ENCODE results near the gene SLC39A5. TPM values are rescaled to one million over a fixed set of nuclear protein-coding genes. Genes with fewer than 3 reads are reported as not detected.

Gene SLC39A5
- 0.54 and 1.5 TPM in 2 replicates for total RNA-seq (ENCODE audit: low replicate concordance)

- Histone ChIP-seq H4K20me1 (ENCODE audit: low read depth) (no peaks in the 10 kb centered on the region), H3K27ac (no peak within 1 kb of the TSS), H3K36me3 (no peaks in the 10 kb centered on the region), H3K4me2 (no peak within 1 kb of the TSS), H3K9me3 (ENCODE audit: low read depth) (no peaks in the 10 kb centered on the region), H2AFZ (replicated peaks) (no peak within 1 kb of the TSS), H3K27me3 (no peaks in the 10 kb centered on the region), H3K79me2 (ENCODE audit: low read depth) (peaks cover 5% of the 10 kb centered on the region), H3K9ac (no peak within 1 kb of the TSS), H3K4me1 (peaks cover 3% of the 10 kb centered on the region), H3K4me3 (no peak within 1 kb of the TSS), H3F3A (ENCODE audit: low read depth) (no peaks in the 10 kb centered on the region)
- Mint-ChIP-seq H3K36me3 (peaks cover 4% of the 10 kb centered on the region), H3K27me3 (ENCODE audit: insufficient read depth, low read depth) (peaks cover 7% of the 10 kb centered on the region), H3K9me3 (no peaks in the 10 kb centered on the region), H3K4me3 (peak within 1 kb of the TSS; percentile 46), H3K27ac (no peak within 1 kb of the TSS), H3K4me1 (peaks cover 13% of the 10 kb centered on the region)
- TF ChIP-seq, protein P1, sequence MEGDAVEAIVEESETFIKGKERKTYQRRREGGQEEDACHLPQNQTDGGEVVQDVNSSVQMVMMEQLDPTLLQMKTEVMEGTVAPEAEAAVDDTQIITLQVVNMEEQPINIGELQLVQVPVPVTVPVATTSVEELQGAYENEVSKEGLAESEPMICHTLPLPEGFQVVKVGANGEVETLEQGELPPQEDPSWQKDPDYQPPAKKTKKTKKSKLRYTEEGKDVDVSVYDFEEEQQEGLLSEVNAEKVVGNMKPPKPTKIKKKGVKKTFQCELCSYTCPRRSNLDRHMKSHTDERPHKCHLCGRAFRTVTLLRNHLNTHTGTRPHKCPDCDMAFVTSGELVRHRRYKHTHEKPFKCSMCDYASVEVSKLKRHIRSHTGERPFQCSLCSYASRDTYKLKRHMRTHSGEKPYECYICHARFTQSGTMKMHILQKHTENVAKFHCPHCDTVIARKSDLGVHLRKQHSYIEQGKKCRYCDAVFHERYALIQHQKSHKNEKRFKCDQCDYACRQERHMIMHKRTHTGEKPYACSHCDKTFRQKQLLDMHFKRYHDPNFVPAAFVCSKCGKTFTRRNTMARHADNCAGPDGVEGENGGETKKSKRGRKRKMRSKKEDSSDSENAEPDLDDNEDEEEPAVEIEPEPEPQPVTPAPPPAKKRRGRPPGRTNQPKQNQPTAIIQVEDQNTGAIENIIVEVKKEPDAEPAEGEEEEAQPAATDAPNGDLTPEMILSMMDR (IDR thresholded peaks at IDR 0.05): no peak
- TF ChIP-seq EZH2 (IDR thresholded peaks at IDR 0.05) (no peak), EZH2phosphoT487 (IDR thresholded peaks at IDR 0.05) (no peak)
- no peak for DNase-seq (ENCODE audit: low spot score)
Observed at GRCh38 chr12:56229916-56230431, at the start of gene SLC39A5. SLC39A5 (plus strand) TSS chr12:56230051; CDS start chr12:56231275, 1,224 bp downstream.

DNA sequence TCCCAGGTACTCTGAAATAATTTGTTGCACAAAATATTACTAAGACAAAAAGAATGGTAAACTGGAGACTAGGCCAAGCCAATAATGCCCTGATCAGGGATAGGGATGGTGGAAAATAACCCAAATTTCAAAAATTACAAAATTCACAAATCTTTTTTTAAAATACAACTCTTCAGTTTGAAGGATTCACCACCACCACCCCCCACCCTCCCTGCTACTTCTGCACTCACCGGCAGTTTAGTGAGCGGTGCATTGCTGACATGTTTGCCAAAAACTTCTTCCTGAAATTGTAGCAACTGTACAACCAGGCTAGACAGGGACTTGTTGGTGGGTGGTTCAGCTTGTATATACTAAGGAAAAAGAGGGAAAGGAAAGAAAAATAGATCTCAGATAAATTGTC is 42.9 kb upstream of the SLC39A5 start:
- no peak overlapping the region for H2AFZ ChIP-seq (replicated peaks)
- H3K4me1 ChIP-seq: peaks cover 10% of the 10 kb centered on the region
- no peak for TF ChIP-seq EZH2 (IDR thresholded peaks at IDR 0.05)
- TF ChIP-seq, protein P1 (IDR thresholded peaks at IDR 0.05): no peak
- TF ChIP-seq EZH2phosphoT487 (IDR thresholded peaks at IDR 0.05): no peak
- peaks cover 9% of the 10 kb centered on the region for H3K9me3 Mint-ChIP-seq
- no peak overlapping the region for H3K4me3 ChIP-seq
- no peak overlapping the region for H3K27ac ChIP-seq
- H3K36me3 ChIP-seq: peaks cover 25% of the 10 kb centered on the region
- H4K20me1 ChIP-seq (ENCODE audit: low read depth): peaks cover 20% of the 10 kb centered on the region
- H3F3A ChIP-seq (ENCODE audit: low read depth): peaks cover 36% of the 10 kb centered on the region
- peaks cover 18% of the 10 kb centered on the region for H3K27me3 Mint-ChIP-seq (ENCODE audit: insufficient read depth, low read depth)
- H3K4me1 Mint-ChIP-seq: peaks cover 26% of the 10 kb centered on the region
- H3K36me3 Mint-ChIP-seq: peaks cover 23% of the 10 kb centered on the region
- H3K27me3 ChIP-seq: no peaks in the 10 kb centered on the region
- H3K9me3 ChIP-seq (ENCODE audit: low read depth): no peaks in the 10 kb centered on the region
- peaks cover 49% of the 10 kb centered on the region for H3K79me2 ChIP-seq (ENCODE audit: low read depth)
- H3K4me2 ChIP-seq: peak overlapping the region; percentile 93
- no peak overlapping the region for H3K9ac ChIP-seq
- DNase-seq (ENCODE audit: low spot score): no peak
- peak overlapping the region; percentile 70 for H3K4me3 Mint-ChIP-seq
- no peak overlapping the region for H3K27ac Mint-ChIP-seq

DNA sequence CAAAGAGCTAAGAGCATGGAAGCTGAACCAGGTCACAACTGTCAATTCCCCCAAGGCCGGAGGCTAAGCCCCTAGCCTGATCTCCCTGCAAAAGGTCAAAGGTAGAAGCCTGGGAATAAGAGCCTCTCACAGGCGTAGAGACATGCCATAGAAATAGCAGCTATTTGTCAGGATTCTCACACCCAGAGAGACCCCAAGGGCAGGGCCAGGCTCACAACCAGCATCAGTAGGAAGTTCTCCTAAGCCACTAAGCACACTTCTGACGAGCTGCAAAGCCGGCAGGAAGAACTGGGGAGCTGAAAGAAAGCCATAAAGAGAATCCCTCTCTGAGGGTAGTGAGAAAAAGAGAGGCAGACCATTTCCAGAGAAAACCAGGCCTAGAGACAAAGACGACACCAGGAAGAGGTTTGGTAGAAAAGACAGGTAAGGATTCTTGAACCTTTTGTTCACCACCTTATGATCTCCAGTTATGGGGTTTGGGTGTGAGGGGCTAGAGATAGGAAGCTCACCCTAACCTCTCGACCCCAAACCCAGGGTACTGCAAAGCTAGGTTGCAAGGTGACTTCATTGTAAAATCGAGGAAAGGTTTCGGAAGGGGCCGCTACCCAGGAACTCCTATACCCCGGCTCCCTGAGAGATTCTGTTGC is 41.6 kb upstream of the SLC39A5 start:
- Histone ChIP-seq H3K4me2 (peak overlapping the region; percentile 93), H3K4me1 (peaks cover 10% of the 10 kb centered on the region), H3K27ac (peak overlapping the region; percentile 88), H3K79me2 (ENCODE audit: low read depth) (peaks cover 49% of the 10 kb centered on the region), H3K36me3 (peaks cover 25% of the 10 kb centered on the region), H3K4me3 (peak overlapping the region; percentile 96), H3K27me3 (no peaks in the 10 kb centered on the region), H4K20me1 (ENCODE audit: low read depth) (peaks cover 20% of the 10 kb centered on the region), H2AFZ (replicated peaks) (no peak overlapping the region), H3K9ac (peak overlapping the region; percentile 88), H3F3A (ENCODE audit: low read depth) (peaks cover 45% of the 10 kb centered on the region), H3K9me3 (ENCODE audit: low read depth) (no peaks in the 10 kb centered on the region)
- peak overlapping the region; percentile 94 for H3K4me3 Mint-ChIP-seq
- H3K4me1 Mint-ChIP-seq: peaks cover 26% of the 10 kb centered on the region
- peak; percentile 15 for DNase-seq (ENCODE audit: low spot score)
- H3K27me3 Mint-ChIP-seq (ENCODE audit: insufficient read depth, low read depth): peaks cover 19% of the 10 kb centered on the region
- peak overlapping the region; percentile 94 for H3K27ac Mint-ChIP-seq
- TF ChIP-seq, protein P1 (IDR thresholded peaks at IDR 0.05): no peak
- TF ChIP-seq EZH2phosphoT487 (IDR thresholded peaks at IDR 0.05) (no peak), EZH2 (IDR thresholded peaks at IDR 0.05) (no peak)
- peaks cover 18% of the 10 kb centered on the region for H3K36me3 Mint-ChIP-seq
- peaks cover 9% of the 10 kb centered on the region for H3K9me3 Mint-ChIP-seq

Data from neural progenitor cell (in vitro differentiated cells).